Stomach (tissue), 9 donors: ENCODE data around the gene ADARB2. TPM values are rescaled to one million over a fixed set of nuclear protein-coding genes. Genes with fewer than 3 reads are reported as not detected.

ENCODE experiments used
- DNase-seq, 2 donors: peaks; one replicate each; pipeline versions ENCODE4 v3.0.0 to v3.0.0-alpha.2; 2013 to 2019
- H3K27ac ChIP-seq, 5 donors: fragments of 200-600 bp in 4 of 5; sonication (generic) in 4 of 5; one replicate each; pipeline ENCODE4 v1.5.1; 2013 to 2019; ENCODE audit warnings: mild to moderate bottlenecking in 1 of 5, moderate library complexity in 1 of 5
- H3K27me3 ChIP-seq, 3 donors: fragments of 200-600 bp; sonication (generic); one replicate each; pipeline ENCODE4 v1.5.1; 2017 to 2019; ENCODE audit warnings: mixed run types in 1 of 3
- H3K36me3 ChIP-seq, 4 donors: fragments of 200-600 bp; sonication (generic); 1 replicate in 3 of 4; 2 replicates in 1 of 4; pipeline ENCODE4 v1.5.1; 2016 to 2019
- H3K4me1 ChIP-seq, 4 donors: fragments of 200-600 bp; sonication (generic); one replicate each; pipeline ENCODE4 v1.5.1; 2016 to 2019
- H3K4me3 ChIP-seq, 4 donors: fragments of 200-600 bp; sonication (generic) in 3 of 4; one replicate each; pipeline ENCODE4 v1.5.1; 2016 to 2019; ENCODE audit warnings: mild to moderate bottlenecking in 1 of 4
- H3K9me3 ChIP-seq, 4 donors: fragments of 200-600 bp; sonication (generic); one replicate each; pipeline ENCODE4 v1.5.1; 2016 to 2019
- CTCF ChIP-seq, 7 experiments: fragments of 450-650 bp in 4 of 7; fragments of 200-600 bp in 3 of 7; sonication (generic) in 3 of 7; IDR thresholded peaks; one replicate each; pipeline ENCODE4 v1.5.1; 2016 to 2019; ENCODE audit warnings: antibody characterized with exemption in 7 of 7, control low read depth in 2 of 7, mild to moderate bottlenecking in 1 of 7
- EP300 ChIP-seq: sonication (generic); formaldehyde crosslinking; IDR thresholded peaks from one replicate; pipeline ENCODE4 v1.6.1; 2017; ENCODE audit warnings: antibody characterized with exemption
- POLR2A ChIP-seq, 4 donors: fragments of 450-650 bp; IDR thresholded peaks; one replicate each; pipeline ENCODE4 v1.6.1; 2016; ENCODE audit warnings: antibody characterized with exemption in 4 of 4, control low read depth in 2 of 4, mild to moderate bottlenecking in 1 of 4, moderate library complexity in 1 of 4
- POLR2AphosphoS5 ChIP-seq, 3 donors: sonication (generic); formaldehyde crosslinking; IDR thresholded peaks; one replicate each; pipeline ENCODE4 v1.6.1; 2016; ENCODE audit warnings: antibody characterized with exemption in 3 of 3
- WGBS, 5 donors: extraction: QIAGEN DNeasy Blood & Tissue Kit in 3 of 5; methylation state at CpG; one replicate each; pipeline versions ENCODE4 v1.1.5 to v1.1.7; 2013 to 2018; 5-methylcytosine and 5-hydroxymethylcytosine counted together
- intact Hi-C: fragments of 100-400 bp; cut with DNase I; formaldehyde crosslinking; loops from one replicate; pipeline ENCODE4 v1.15.1; 2023; ENCODE audit warnings: low total_unique reads
- polyA plus RNA-seq, 3 donors: library from polyadenylated mRNA; stranded (reverse); fragments of 200-250 nt; gene quantifications; one replicate each; pipeline ENCODE4 v1.2.3, GENCODE V29; 2013
- total RNA-seq, 5 donors: library from RNA; depleted of rRNA; stranded (reverse); fragments of >200 nt; gene quantifications; one replicate each; pipeline versions ENCODE4 v1.1.0 to v1.2.3, GENCODE V29; 2014 to 2016
- donor health status: healthy with polysubstance abuse.
- donor health status: Bipolar disorder and iron deficiency.
- donor health status: healthy.

Gene ADARB2
- total and polyA plus RNA-seq, 8 donors, result 0.55 to 4.1 (median 1.4) TPM; not detected in 1

DNA sequence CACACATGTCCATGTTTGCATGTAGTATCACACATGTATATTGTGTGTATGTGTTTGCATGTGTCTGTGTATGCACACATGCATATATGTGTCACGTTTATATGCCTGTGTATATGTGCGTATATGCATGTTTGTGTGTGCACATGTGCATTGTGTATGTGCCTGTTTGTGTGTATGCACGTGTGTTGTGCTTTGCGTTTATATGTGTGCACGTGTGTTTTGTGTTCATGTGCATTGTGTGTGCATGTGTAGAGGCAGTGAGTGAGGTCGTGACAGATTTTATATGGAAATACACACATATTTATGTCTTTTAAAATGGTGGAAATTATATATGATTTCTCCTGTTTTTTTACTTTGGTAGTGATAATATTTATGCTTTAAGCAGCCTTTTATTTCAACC lies 41.2 kb downstream of the ADARB2 start:
- H3K4me3 ChIP-seq, result no peak overlapping the region
- no peak for DNase-seq
- no peaks in the 10 kb centered on the region for H3K27me3 ChIP-seq
- H3K27ac ChIP-seq, result no peak overlapping the region
- WGBS, 5 donors, result 87 to 96% (median 92%) methylated on average over 6 of the region's 6 CpGs
- TF ChIP-seq POLR2AphosphoS5 (IDR thresholded peaks at IDR 0.05) (no peak), EP300 (no peak), POLR2A (IDR thresholded peaks at IDR 0.05) (no peak), CTCF (IDR thresholded peaks at IDR 0.05) (no peak)
- H3K4me1 ChIP-seq, result no peaks in the 10 kb centered on the region
- no peaks in the 10 kb centered on the region for H3K9me3 ChIP-seq
- intact Hi-C loops, result no loop called here
- no peaks in the 10 kb centered on the region for H3K36me3 ChIP-seq

- DNase-seq, result no peak
- Histone ChIP-seq H3K4me1 (no peaks in the 10 kb centered on the region), H3K36me3 (no peaks in the 10 kb centered on the region), H3K27me3 (no peaks in the 10 kb centered on the region), H3K9me3 (no peaks in the 10 kb centered on the region), H3K27ac (no peak overlapping the region), H3K4me3 (no peak overlapping the region)
- TF ChIP-seq CTCF (IDR thresholded peaks at IDR 0.05), result no peak
- no peak for TF ChIP-seq POLR2AphosphoS5 (IDR thresholded peaks at IDR 0.05)
- no peak for TF ChIP-seq POLR2A (IDR thresholded peaks at IDR 0.05)
- TF ChIP-seq EP300, result no peak
- WGBS, 5 donors, result 76 to 82% (median 80%) methylated on average over 5 of the region's 5 CpGs
- intact Hi-C loops, result no loop called here
Observed at GRCh38 chr10:1690086-1690485, 47.2 kb downstream of the ADARB2 start.

DNA sequence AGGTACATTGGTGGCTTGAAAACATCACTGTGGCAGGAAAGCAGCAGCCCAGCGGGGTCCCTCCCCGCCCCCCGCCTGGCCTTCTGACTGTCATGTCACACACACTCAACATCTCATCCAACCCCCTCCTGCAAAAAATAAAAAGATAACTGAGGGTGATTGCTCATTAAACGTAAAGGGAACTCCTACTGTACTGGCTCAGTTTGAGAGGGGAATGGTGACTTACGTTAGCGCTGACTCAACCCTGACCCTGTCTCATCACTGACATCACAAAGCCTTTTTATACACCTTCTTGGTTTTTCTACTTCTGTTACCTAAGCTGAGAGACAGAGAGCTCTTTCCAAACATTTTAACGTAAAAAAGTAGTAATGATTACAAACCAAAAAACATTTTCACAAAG lies 48.8 kb downstream of the ADARB2 start:
- no peaks in the 10 kb centered on the region for H3K9me3 ChIP-seq
- WGBS, 5 donors, result 77 to 83% (median 80%) methylated on average over 7 of the region's 7 CpGs
- no peak overlapping the region for H3K4me3 ChIP-seq
- no peaks in the 10 kb centered on the region for H3K36me3 ChIP-seq
- H3K27me3 ChIP-seq, result no peaks in the 10 kb centered on the region
- H3K4me1 ChIP-seq, result no peaks in the 10 kb centered on the region
- no peak overlapping the region for H3K27ac ChIP-seq
- TF ChIP-seq EP300, result no peak
- no peak for TF ChIP-seq POLR2AphosphoS5 (IDR thresholded peaks at IDR 0.05)
- TF ChIP-seq CTCF (IDR thresholded peaks at IDR 0.05), result no peak
- TF ChIP-seq POLR2A (IDR thresholded peaks at IDR 0.05), result no peak
- intact Hi-C loops, result no loop called here
- no peak for DNase-seq

DNA sequence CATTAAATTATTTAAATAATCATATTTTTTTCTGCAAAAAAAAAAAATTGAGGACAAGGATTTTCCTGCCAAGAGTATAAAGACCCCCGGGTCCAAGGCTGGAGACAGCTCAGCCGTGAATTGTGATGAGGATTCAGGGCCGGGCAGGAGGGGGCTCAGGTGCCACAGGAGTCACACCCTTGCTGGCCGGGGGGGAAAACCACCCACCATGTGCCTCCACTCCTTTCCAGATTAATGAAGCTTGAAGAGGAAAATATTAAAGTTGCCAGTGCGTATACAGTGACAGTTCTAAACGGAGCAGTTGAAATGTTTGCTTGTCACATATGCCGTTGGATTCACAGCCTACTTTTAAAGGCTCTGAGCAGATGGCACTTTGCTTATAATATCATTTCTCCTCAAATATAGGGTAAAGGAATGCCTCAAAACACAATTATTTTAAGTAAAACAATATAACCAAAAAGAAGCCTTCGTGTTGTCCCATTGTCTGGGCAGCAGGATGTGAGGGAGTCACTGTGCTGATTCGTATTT lies 49.6 kb downstream of the ADARB2 start:
- TF ChIP-seq POLR2A (IDR thresholded peaks at IDR 0.05), result no peak
- no peak for TF ChIP-seq EP300
- no peak for TF ChIP-seq POLR2AphosphoS5 (IDR thresholded peaks at IDR 0.05)
- TF ChIP-seq CTCF (IDR thresholded peaks at IDR 0.05), result no peak
- Histone ChIP-seq H3K4me3 (no peak overlapping the region), H3K9me3 (no peaks in the 10 kb centered on the region), H3K27ac (no peak overlapping the region), H3K36me3 (no peaks in the 10 kb centered on the region), H3K4me1 (no peaks in the 10 kb centered on the region), H3K27me3 (no peaks in the 10 kb centered on the region)
- 64 to 73% (median 67%) methylated on average over 9 of the region's 9 CpGs for WGBS, 5 donors
- no peak for DNase-seq
- intact Hi-C loops, result no loop called here
